ENCODE data around the gene ADAMTS6. TPM values are rescaled to one million over a fixed set of nuclear protein-coding genes. Genes with fewer than 3 reads are reported as not detected.

Gene ADAMTS6
- total RNA-seq, 3 donors from 2014 or later (not counting 1 experiment from before 2014, with no cell fraction given), result 0.47 to 1.4 (median 1.1) TPM

DNA sequence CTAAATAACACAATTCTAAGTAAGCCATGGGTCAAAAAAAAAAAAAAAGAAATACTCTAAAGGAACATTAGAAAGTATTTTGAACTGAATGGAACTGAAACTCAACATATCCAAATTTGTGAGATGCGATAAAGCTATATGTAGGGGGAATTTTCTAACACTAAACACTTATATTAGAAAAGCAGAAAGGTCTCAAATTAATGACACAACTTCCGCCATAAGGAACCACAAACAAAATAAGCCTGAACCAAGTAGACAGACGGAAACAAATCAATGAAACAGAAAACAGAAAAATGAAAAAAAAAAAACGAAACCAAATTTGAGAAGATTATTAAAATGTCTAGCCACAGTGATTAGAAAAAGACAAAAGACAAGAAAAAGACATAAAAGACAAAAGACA, 39.9 kb downstream of the ADAMTS6 start:
- Histone ChIP-seq H3K27ac (ENCODE audit: low read length) (no peak overlapping the region), H3K4me3 (ENCODE audit: low read length) (no peak overlapping the region), H3K9me3 (ENCODE audit: control insufficient read depth, insufficient read depth, low read length) (no peaks in the 10 kb centered on the region), H3K4me1 (ENCODE audit: control insufficient read depth, insufficient read depth, low read length) (no peaks in the 10 kb centered on the region), H3K27me3 (ENCODE audit: control insufficient read depth, insufficient read depth, low read length) (no peaks in the 10 kb centered on the region), H3K36me3 (ENCODE audit: control insufficient read depth, insufficient read depth, low read length) (no peaks in the 10 kb centered on the region)
- no peak for DNase-seq
- Mint-ChIP-seq H3K27ac (no peak overlapping the region), H3K4me1 (no peaks in the 10 kb centered on the region), H3K36me3 (no peaks in the 10 kb centered on the region), H3K27me3 (ENCODE audit: low read depth in 2 of 2) (peaks cover 0 to 3% of the 10 kb centered on the region in 2 donors), H3K4me3 (no peak overlapping the region), H3K9me3 (no peaks in the 10 kb centered on the region)
- ATAC-seq, result no peak
- no peak for TF ChIP-seq CTCF (IDR thresholded peaks at IDR 0.05)
- intact Hi-C loops (cut with micrococcal nuclease), result no loop called here
- no CpG with 5 or more reads among the region's 4 CpGs for WGBS (ENCODE audit: insufficient coverage)

DNA sequence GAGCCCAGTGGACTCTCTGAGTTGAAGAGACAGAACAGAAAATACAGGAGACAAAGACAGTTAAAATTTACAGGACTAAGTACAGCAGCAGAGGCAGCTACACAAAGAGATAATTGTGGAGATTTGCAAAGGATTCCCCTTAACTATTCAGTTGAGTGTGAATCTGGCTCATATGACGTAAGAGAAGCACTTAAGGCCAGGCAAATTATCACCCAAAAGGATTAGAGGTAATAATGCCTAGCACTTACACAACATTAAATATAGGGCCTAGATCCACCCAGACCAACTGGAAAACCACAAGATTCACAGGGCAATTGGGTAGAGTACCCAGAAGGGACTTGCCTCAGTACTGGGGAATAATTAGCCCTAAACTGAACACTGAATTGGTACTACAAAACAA, 41.3 kb downstream of the ADAMTS6 start:
- ATAC-seq, result no peak
- no peaks in the 10 kb centered on the region for H3K36me3 Mint-ChIP-seq
- no peaks in the 10 kb centered on the region for H3K4me1 Mint-ChIP-seq
- no peaks in the 10 kb centered on the region for H3K36me3 ChIP-seq (ENCODE audit: control insufficient read depth, insufficient read depth, low read length)
- H3K27me3 ChIP-seq (ENCODE audit: control insufficient read depth, insufficient read depth, low read length), result no peaks in the 10 kb centered on the region
- 100% methylated on average over 1 of the region's 1 CpG for WGBS (ENCODE audit: insufficient coverage)
- TF ChIP-seq CTCF (IDR thresholded peaks at IDR 0.05), result no peak
- H3K4me1 ChIP-seq (ENCODE audit: control insufficient read depth, insufficient read depth, low read length), result no peaks in the 10 kb centered on the region
- H3K27ac Mint-ChIP-seq, result no peak overlapping the region
- H3K27me3 Mint-ChIP-seq (ENCODE audit: low read depth in 2 of 2), result no peaks in the 10 kb centered on the region
- intact Hi-C loops (cut with micrococcal nuclease), result no loop called here
- no peak overlapping the region for H3K4me3 Mint-ChIP-seq
- no peak overlapping the region for H3K4me3 ChIP-seq (ENCODE audit: low read length)
- DNase-seq, result no peak
- H3K9me3 Mint-ChIP-seq, result no peaks in the 10 kb centered on the region
- no peak overlapping the region for H3K27ac ChIP-seq (ENCODE audit: low read length)
- no peaks in the 10 kb centered on the region for H3K9me3 ChIP-seq (ENCODE audit: control insufficient read depth, insufficient read depth, low read length)

GRCh38 chr5:65434122-65434521, 47.6 kb downstream of the ADAMTS6 start:
- no CpG with 5 or more reads among the region's 3 CpGs for WGBS (ENCODE audit: insufficient coverage)
- H3K36me3 Mint-ChIP-seq, result no peaks in the 10 kb centered on the region
- TF ChIP-seq CTCF (IDR thresholded peaks at IDR 0.05), result no peak
- H3K4me3 ChIP-seq (ENCODE audit: low read length), result no peak overlapping the region
- H3K4me1 Mint-ChIP-seq, result no peaks in the 10 kb centered on the region
- intact Hi-C loops (cut with micrococcal nuclease), result no loop called here
- no peaks in the 10 kb centered on the region for H3K27me3 ChIP-seq (ENCODE audit: control insufficient read depth, insufficient read depth, low read length)
- no peaks in the 10 kb centered on the region for H3K36me3 ChIP-seq (ENCODE audit: control insufficient read depth, insufficient read depth, low read length)
- no peak overlapping the region for H3K27ac ChIP-seq (ENCODE audit: low read length)
- no peaks in the 10 kb centered on the region for H3K4me1 ChIP-seq (ENCODE audit: control insufficient read depth, insufficient read depth, low read length)
- no peaks in the 10 kb centered on the region for H3K9me3 ChIP-seq (ENCODE audit: control insufficient read depth, insufficient read depth, low read length)
- no peak overlapping the region for H3K27ac Mint-ChIP-seq
- no peaks in the 10 kb centered on the region for H3K9me3 Mint-ChIP-seq
- H3K4me3 Mint-ChIP-seq, result no peak overlapping the region
- peaks cover 0 to 5% of the 10 kb centered on the region in 2 donors for H3K27me3 Mint-ChIP-seq (ENCODE audit: low read depth in 2 of 2)
- no peak for ATAC-seq
- DNase-seq, result no peak

- DNase-seq (no peak), ATAC-seq (no peak)
- H3K36me3 Mint-ChIP-seq, result peaks cover 2% of the 10 kb centered on the region
- intact Hi-C loops (cut with micrococcal nuclease), result no loop called here
- peaks cover 0 to 5% of the 10 kb centered on the region in 2 donors for H3K27me3 Mint-ChIP-seq (ENCODE audit: low read depth in 2 of 2)
- H3K4me3 Mint-ChIP-seq, result no peak overlapping the region
- H3K4me1 Mint-ChIP-seq, result no peaks in the 10 kb centered on the region
- no peaks in the 10 kb centered on the region for H3K9me3 Mint-ChIP-seq
- no peak for TF ChIP-seq CTCF (IDR thresholded peaks at IDR 0.05)
- no peak overlapping the region for H3K27ac Mint-ChIP-seq
- no peaks in the 10 kb centered on the region for H3K36me3 ChIP-seq (ENCODE audit: control insufficient read depth, insufficient read depth, low read length)
- no peak overlapping the region for H3K27ac ChIP-seq (ENCODE audit: low read length)
- no peaks in the 10 kb centered on the region for H3K9me3 ChIP-seq (ENCODE audit: control insufficient read depth, insufficient read depth, low read length)
- H3K4me3 ChIP-seq (ENCODE audit: low read length), result no peak overlapping the region
- H3K4me1 ChIP-seq (ENCODE audit: control insufficient read depth, insufficient read depth, low read length), result no peaks in the 10 kb centered on the region
- H3K27me3 ChIP-seq (ENCODE audit: control insufficient read depth, insufficient read depth, low read length), result no peaks in the 10 kb centered on the region
Measured at GRCh38 chr5:65426656-65427055, 55.1 kb downstream of the ADAMTS6 start.
